GM20431 (cell line): ENCODE data around the gene RAPGEF4.

Experiments
- in situ Hi-C: fragments of 300-500 bp; cut with MseI, MboI; formaldehyde crosslinking; loops from one replicate; pipeline ENCODE4 v1.15.0; 2020; ENCODE audit warnings: low sequenced_read_pairs; ENCODE audit not compliant: unreplicated experiment

The RAPGEF4 gene

DNA sequence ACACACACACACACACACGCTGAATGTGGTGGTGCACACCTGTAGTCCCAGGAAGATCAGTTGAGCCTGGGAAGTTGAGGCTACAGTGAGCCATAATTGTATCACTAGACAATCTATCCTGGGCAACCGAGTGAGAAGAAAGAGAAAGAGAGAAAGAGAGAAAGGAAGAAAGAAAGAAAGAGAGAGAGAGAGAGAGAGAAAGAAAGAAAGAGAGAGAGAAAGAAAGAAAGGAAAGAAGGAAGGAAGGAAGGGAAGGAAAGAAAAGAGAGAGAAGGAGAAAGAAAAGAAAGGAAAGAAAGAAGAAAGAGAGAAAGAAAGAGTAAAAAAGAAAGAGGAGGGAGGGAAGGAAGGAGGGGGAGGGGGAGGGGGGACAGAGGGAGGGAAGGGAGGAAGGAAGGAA lies 190.0 kb downstream of the RAPGEF4 start:
- in situ Hi-C loops = loop anchor here (25.0 kb wide), 1 partner anchor 113 kb away; no protein-coding TSS in a partner anchor

DNA sequence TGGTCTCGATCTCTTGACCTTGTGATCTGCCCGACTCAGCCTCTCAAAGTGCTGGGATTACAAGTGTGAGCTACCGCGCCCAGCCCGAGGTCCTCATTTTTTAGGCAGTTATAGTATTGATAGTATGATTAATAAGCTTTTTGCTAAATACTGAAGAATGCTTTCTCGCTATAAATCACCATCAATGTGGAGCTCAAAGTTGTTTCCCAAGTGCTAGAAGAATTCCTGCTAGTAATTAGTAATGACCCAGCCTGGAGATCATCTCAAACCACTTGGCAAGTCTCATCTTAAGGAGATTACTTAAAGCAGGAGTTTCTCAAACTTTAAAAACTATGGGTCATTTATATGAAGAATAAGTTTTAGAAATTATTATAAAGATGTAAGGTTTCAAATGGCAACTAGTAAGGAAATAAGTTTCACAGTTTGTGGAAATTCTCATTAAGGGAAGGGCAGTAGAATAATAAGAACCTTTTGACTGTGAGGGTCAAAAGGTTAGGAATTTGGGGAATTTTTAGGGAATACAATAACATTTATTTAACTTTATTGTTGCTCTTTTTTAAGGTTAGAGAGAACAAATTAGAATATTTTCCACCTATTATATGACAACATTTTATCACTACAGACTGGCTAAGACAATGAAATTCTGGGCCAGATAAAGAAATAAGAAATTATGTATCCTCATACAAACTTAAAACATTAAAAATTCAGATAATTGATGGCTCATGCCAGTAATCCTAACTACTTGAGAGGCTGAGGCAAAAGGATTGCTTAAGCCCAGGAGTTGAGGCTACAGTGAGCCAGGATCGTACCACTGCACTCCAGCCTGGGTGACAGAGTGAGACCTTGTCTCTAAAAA lies 191.4 kb downstream of the RAPGEF4 start:
- in situ Hi-C loops = loop anchor here (25.0 kb wide), 1 partner anchor 115 kb away; no protein-coding TSS in a partner anchor

DNA sequence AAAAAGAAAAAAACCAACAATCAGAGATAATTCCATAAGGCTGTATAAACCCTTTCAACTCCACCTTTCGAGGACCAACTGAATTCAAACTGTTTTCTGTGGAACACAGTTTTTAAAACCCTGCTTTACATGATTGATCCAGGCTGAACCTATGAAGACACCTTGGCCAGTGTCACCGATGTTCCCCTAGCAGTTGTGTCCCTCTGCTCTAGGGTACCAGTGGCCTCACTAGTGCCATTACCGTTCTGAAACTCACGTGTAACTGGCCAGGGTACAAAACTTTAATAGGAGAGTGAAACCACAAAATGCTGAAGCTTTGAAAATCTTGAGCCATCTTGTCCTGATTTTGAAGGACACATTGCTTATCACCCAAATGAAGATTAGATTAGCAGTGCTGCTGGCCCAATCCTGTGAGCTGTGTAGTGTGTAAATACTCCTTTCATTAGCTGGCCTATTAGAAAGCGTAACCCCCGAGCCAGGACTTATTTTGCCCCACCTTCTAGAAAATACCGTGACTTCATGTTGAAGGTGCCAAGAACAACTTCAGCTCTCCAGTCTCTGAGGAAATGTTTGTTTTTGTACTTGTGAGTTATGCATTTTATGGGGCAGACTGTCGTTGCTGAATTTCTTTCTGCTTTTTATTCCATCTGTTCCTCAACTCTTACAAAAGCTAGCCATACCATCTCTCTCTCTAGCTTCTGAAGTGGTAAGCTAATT lies 192.2 kb downstream of the RAPGEF4 start:
- in situ Hi-C loops = loop anchor here (25.0 kb wide), 1 partner anchor 115 kb away; no protein-coding TSS in a partner anchor

DNA sequence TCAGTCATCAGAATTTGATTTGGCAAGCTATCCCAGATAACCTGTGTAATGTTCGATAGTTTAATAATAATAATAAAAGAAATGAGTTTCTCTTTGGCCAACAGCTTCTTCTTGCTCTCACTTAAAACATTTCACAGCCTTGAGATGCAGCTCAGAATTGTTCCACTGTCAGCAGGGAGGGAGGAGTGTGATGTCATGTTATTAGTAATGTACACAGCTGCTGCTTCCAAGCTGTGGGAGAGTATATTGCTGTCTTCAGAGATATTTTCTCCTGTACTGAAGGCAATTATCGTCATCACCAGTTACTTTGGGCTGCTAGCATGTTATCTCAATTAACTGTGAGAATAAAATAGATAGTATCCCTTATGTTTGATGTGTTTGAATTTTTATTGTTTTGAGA lies 193.1 kb downstream of the RAPGEF4 start:
- in situ Hi-C loops = loop anchor here (25.0 kb wide), 1 partner anchor 116 kb away; no protein-coding TSS in a partner anchor

DNA sequence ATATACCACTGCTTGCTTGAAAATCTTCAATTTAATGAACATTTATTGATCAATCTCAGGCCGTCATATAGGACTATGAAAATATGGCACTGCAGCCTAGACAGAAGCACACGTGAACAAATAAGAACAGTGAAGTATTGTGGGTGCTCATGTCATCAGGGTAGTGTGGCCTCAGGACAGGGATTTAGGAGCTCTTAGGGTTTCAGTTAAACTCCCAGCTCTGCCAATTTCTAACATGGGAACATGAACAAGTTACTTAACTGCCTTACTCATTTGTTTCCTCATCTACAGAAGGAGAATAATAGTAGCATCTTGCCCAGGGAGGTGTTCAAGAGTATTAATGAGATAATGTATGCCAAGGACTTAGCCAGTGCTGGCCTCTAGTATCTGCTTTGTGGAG lies 194.0 kb downstream of the RAPGEF4 start:
- in situ Hi-C loops = loop anchor here (25.0 kb wide), 1 partner anchor 117 kb away; no protein-coding TSS in a partner anchor

DNA sequence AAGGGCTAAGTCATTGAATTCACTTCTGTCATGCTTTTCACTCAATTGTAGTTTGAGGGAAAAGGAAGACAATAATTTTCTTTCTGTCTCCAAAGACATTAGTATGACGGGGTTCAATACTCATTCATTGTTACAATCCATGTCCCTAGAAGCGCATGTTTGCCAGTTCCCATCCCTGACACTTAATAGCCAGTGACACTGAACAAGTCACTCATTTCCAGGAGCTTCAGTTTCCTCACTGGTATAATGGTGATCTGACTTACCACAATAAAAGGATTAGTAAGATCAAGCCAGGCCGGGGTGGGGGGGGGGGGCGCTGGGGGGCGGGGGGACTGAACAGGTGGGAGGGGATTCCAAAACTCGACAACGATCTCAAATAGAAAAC lies 195.2 kb downstream of the RAPGEF4 start:
- in situ Hi-C loops = loop anchor here (25.0 kb wide), 1 partner anchor 119 kb away; no protein-coding TSS in a partner anchor

DNA sequence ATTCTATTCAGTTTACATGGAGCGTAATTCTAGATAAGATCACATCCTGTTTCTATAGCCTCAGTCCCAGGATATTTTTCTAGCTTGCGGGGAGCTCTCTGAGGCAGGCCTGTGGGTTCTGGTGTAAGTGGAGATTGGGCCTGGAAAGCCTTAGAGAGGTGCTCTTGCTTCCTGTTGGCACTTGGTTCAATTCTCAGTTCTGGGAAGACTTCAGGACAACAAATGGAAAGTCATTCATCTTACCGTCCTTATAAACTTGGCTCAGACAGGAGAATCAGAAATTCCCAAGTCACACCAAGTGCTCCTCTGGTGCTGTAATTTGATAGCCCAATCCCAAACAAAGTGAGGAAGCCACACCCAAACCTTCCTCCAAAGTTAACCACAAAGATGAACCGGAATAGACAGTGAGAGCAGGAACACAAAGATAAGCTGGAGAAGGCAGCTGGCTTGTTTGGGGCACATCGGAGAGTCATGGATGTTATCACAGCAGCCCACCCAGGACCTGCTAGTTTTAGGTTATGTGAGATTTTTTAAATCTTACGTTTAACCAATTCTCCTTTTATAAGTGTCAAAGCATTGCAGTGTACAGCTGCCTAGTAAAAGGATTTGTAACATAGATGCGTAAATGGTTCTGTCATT lies 195.7 kb downstream of the RAPGEF4 start:
- in situ Hi-C loops = loop anchor here (25.0 kb wide), 1 partner anchor 119 kb away; no protein-coding TSS in a partner anchor

DNA sequence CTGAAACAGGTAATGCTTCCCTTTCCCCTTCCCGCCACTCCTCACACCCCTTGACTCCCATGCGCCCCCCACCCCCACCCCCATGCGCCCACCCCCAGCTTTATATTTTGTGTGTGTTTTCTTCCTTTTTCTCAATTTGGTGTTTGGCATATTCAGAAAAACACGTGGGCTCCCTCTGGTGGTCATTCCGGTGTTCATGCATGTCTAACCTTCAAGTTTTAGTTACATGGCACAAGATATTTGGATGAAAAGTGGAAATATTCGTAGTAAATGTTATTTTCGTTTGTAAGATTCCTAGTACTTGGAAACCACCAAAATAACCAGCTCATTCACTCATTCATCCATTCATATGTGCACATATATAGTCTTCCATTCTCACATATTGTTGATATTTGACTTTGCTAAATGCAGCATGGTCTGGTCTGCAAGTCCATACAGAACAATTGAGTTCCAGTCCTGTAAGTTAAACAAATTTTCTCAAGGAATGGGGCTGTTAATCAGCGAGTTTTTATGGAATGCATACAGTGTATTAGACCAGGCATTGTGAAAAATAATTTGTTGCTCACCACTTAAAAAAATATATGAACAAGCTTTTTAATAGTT lies 196.4 kb downstream of the RAPGEF4 start:
- in situ Hi-C loops = loop anchor here (25.0 kb wide), 1 partner anchor 120 kb away; no protein-coding TSS in a partner anchor

DNA sequence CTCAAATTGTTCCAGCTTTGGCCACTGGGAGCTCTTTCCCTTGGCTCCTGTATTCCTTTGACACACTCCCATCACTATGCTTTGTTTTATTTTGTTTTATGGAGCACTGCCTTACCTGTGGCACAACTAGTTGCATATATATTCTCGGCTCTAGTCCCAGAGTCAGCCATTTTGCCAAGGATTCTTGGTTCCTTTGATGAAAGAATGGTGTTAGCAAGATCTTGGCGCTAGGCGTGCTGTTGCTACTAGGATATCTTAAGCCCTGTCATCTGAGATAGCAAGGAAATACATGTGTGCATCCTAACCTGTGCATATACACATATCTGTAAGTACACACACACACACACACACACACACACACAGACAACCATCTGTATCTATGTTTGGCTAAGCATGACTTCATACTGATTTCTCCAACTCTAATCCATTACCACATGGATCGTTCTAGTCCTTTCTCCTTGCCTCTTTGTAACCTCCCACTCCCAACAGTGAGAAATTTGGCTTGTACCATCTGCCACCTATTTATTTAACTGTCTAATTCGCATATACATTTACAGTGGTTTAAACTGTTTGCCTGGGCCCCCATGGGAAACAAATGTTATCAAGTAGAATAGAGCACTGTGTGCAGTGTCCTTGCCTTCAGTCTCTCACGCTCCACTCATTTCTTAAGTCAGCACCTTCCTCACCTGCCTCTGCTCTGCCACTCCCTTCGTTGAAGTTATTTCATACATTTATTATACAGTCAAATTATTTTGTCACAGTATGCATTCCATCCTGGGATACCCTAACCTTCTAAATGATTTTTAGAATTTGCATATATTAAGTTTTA lies 202.5 kb downstream of the RAPGEF4 start:
- in situ Hi-C loops = loop anchor here (25.0 kb wide), 1 partner anchor 126 kb away; no protein-coding TSS in a partner anchor

DNA sequence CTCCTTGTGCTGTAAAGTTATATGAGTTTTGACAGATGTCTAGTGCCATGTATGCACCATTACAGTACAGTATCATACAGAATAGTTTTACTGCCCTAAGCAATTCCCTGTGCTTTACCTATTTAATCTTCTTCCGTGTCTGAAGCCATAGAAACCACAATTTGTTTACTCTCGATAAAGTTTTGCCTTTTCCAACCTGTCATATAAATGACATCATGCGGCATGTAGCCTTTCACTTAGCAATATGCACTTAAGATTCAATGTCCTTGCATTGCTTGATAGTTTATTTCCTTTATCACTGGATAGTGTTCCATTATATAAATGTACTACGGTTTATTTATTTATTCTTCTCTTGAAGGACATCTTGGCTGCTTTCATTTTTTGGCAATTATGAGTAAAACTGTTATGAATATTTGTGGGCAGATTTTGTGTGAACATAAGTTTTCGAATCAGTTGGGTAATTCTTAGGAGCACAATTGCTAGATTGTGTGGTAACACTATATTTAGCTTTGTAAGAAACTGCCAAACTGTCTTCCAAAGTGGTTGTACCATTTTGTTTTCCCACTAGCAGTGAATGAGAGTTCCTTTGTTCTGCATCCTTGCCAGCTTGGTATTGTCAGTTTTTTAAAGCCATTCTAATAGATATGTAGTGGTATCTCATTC lies 203.2 kb downstream of the RAPGEF4 start:
- in situ Hi-C loops = loop anchor here (25.0 kb wide), 1 partner anchor 127 kb away; no protein-coding TSS in a partner anchor

DNA sequence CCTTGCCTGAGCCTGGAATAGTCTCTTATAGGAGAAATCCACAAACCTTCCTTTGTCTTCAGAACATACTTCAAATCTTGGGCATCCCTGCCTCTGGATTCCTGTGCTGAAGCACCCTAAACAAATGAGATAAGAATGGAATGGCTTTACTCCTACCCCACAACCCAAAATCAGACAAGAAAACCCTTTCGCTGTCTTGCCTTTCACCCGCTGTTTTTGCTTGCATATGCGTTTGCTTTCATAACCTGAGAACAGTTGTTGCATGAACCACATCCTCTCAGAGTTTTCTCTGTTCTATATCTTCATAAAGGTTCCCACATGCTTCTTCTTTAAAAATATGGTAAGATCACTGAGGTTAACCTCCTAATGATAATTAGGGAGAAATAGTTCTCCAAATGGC lies 207.9 kb downstream of the RAPGEF4 start:
- in situ Hi-C loops = loop anchor here (25.0 kb wide), 1 partner anchor 131 kb away; no protein-coding TSS in a partner anchor

DNA sequence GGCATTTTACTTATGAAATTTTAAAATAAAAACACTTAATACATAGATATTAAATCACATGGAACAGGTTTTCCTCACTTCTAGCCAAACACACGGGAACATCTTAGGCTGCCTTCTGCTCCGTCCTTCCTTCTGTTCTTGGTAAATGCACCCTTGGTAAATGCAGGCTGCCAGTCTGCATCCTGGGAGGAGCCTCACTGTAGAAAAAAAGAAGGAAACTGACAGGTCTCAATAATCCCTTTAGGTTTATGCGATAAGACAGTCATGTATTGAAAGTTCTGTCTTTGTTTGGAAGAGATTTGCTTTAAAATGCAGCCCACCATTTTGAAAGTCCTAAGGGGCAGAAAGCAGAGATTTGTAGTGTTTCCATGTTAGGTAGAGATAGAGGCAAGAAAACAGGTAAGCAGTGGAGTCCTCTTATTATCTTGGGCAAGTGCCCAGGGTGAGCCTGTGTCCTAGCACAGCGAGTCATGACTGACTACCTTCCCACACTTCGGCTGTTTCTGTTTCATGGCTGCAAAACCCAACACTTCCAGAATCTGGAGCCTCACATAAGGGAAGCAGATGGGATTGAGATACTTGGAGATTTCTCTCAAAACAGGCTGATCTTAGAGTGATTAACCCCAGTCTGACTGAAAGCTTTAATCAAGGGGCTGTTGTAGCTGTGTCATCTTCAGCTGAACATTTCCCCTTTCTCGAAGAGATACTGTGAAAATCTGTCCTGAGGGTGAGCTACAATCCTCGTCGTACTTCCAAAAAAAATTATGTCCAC lies 208.6 kb downstream of the RAPGEF4 start:
- in situ Hi-C loops = loop anchor here (25.0 kb wide), 1 partner anchor 132 kb away; no protein-coding TSS in a partner anchor

DNA sequence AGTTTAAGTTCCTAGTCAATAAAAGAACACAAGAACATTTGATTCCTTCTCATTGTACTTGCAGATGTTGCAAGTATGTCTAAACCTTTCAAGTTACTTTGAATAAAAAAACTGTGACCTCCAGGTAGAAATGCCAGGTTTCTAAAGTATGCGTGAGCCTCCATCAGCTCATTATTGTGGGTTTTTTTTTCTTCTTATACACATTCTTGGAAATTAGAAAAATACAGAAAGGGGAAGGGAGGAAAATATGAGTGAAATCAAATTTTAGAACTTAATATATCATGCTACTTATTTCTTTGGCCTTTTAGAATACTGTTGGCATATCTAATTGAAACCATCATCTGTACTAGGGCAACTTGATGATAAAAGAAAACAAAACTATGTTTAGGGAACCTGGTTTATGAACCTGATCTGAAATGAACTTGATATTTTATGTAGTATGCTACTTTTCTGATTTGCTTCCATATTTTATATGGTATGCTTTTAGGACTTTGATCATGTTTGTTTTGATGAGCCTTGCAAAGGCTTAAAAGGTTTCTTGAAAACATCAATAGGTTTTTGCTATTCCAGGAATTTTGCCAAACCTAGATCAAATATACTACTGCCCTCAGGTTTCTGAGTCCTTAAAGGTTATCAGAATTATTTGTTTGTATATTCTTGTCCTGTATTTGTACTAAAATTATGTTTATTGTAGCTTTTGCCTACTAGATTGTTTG lies 209.3 kb downstream of the RAPGEF4 start:
- in situ Hi-C loops = loop anchor here (25.0 kb wide), 1 partner anchor 133 kb away; no protein-coding TSS in a partner anchor

DNA sequence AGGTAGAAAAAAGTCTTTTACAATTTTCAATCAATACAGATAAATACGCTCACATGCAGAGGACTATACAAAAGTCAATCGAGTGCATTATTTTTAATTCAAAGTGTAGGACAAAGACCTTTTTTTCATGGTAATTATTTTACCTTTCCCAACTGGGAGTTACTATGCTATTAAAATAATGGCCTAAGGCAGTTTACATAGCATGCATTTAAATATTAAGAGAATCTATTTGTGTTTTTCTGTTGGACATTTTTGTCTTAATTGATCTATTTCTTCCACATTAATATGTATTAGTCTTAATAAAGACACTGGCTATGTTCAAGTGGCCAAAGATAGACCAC lies 209.8 kb downstream of the RAPGEF4 start:
- in situ Hi-C loops = loop anchor here (25.0 kb wide), 1 partner anchor 133 kb away; no protein-coding TSS in a partner anchor

DNA sequence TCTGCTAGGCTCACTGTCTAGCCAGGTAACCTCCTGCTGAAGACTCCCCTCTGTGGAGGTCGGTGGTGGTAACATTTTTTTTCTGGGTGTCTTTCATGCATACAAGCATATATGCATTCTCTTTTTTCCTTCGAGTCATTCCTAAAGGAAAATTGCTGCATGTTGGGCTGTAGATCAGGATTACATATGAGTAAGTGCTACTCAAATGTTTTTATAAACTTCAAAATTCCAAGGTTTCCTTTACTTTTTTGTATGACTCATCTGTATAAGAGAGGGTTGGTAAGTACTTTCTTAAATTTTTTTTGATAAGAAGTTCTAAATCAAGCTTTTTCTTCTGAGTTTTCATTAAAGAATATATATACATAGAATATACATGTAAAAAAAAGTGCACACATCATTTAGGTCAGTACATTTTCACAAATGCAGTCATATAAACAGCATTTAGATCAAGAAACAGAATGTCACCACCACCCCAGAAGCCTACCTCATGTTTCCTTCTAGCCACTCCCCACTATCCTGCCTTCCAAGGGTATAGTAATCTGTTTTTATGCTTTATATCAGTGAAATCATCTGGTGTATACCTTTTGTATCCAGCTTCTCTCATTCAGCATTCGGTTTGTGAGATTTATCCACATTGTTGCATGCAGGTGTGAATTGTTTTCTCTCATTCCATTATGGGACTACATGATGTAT lies 212.0 kb downstream of the RAPGEF4 start:
- in situ Hi-C loops = loop anchor here (25.0 kb wide), 1 partner anchor 135 kb away; no protein-coding TSS in a partner anchor

DNA sequence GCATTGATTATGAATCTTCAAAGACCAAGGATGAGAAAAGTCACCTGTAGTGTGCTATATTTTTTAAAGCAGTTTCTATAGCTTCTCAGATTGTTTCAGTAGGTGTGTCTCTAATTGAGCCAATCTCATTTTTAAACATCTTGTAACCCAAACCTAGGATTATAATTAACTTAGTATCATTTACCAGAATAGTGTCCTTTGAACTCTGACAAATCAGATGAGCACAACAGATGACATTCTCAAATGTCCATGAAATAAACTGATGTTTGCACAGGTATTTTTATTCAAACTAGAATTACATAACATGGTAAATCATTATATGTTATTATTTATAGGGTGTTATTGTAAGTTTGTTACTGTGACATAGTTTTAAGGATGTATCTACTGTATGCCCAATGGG lies 213.9 kb downstream of the RAPGEF4 start:
- in situ Hi-C loops = loop anchor here (25.0 kb wide), 1 partner anchor 137 kb away; no protein-coding TSS in a partner anchor
